Thyroid gland (tissue), 4 donors: ENCODE results near the gene RPL36AL. TPM values are rescaled to one million over a fixed set of nuclear protein-coding genes. Genes with fewer than 3 reads are reported as not detected.
A peak's percentile ranks its signal among the peaks of the same experiment; 100 is the strongest.
"Not testable (repeated sequence)": the region's sequence is repeated elsewhere in the genome, so short reads cannot be mapped to it uniquely, and the experiment has no call there.

Experiments used
- DNase-seq, 2 donors: peaks; one replicate each; pipeline ENCODE4 v3.0.0-alpha.2; 2019
- H3K27ac ChIP-seq, 3 donors: fragments of 200-600 bp; sonication (generic); 1 replicate in 2 of 3; 2 replicates in 1 of 3; pipeline ENCODE4 v1.5.1; 2016 to 2019; ENCODE audit warnings: mild to moderate bottlenecking in 1 of 3, moderate library complexity in 1 of 3
- H3K27me3 ChIP-seq: fragments of 200-600 bp; sonication (generic); one replicate; pipeline ENCODE4 v1.5.1; 2019
- H3K36me3 ChIP-seq, 2 donors: fragments of 200-600 bp; sonication (generic); one replicate each; pipeline ENCODE4 v1.5.1; 2016 to 2019
- H3K4me1 ChIP-seq, 2 donors: fragments of 200-600 bp; sonication (generic); one replicate each; pipeline ENCODE4 v1.5.1; 2017 to 2019
- H3K4me3 ChIP-seq, 3 donors: fragments of 200-600 bp; sonication (generic); replicated peaks in 1 of 3; 1 replicate in 2 of 3; 2 replicates in 1 of 3; pipeline ENCODE4 v1.5.1; 2016; ENCODE audit warnings: mild to moderate bottlenecking in 1 of 3
- H3K9me3 ChIP-seq: fragments of 200-600 bp; sonication (generic); one replicate; pipeline ENCODE4 v1.5.1; 2017
- CTCF ChIP-seq, 6 experiments: fragments of 200-600 bp in 3 of 6; fragments of 450-650 bp in 3 of 6; sonication (generic) in 3 of 6; IDR thresholded peaks; one replicate each; pipeline ENCODE4 v1.5.1; 2016 to 2019; ENCODE audit warnings: antibody characterized with exemption in 6 of 6, mild to moderate bottlenecking in 2 of 6, inconsistent platforms in 1 of 6, moderate library complexity in 1 of 6
- POLR2A ChIP-seq, 2 donors: fragments of 450-650 bp; IDR thresholded peaks; one replicate each; pipeline ENCODE4 v1.6.1; 2017; ENCODE audit warnings: antibody characterized with exemption in 2 of 2, mild to moderate bottlenecking in 2 of 2, moderate library complexity in 1 of 2
- WGBS, 2 donors: methylation state at CpG; one replicate each; pipeline ENCODE4 v1.1.5; 2017; 5-methylcytosine and 5-hydroxymethylcytosine counted together
- intact Hi-C: fragments of 100-400 bp; cut with DNase I; formaldehyde crosslinking; loops from one replicate; pipeline ENCODE4 v1.15.1; 2023
- total RNA-seq, 4 donors: library from RNA; depleted of rRNA; stranded (reverse); fragments of >200 nt; gene quantifications; one replicate each; pipeline ENCODE4 v1.2.3, GENCODE V29; 2016

The RPL36AL gene
- total RNA-seq = 100 to 1,000 TPM; 119 to 348 (median 175) TPM

DNA sequence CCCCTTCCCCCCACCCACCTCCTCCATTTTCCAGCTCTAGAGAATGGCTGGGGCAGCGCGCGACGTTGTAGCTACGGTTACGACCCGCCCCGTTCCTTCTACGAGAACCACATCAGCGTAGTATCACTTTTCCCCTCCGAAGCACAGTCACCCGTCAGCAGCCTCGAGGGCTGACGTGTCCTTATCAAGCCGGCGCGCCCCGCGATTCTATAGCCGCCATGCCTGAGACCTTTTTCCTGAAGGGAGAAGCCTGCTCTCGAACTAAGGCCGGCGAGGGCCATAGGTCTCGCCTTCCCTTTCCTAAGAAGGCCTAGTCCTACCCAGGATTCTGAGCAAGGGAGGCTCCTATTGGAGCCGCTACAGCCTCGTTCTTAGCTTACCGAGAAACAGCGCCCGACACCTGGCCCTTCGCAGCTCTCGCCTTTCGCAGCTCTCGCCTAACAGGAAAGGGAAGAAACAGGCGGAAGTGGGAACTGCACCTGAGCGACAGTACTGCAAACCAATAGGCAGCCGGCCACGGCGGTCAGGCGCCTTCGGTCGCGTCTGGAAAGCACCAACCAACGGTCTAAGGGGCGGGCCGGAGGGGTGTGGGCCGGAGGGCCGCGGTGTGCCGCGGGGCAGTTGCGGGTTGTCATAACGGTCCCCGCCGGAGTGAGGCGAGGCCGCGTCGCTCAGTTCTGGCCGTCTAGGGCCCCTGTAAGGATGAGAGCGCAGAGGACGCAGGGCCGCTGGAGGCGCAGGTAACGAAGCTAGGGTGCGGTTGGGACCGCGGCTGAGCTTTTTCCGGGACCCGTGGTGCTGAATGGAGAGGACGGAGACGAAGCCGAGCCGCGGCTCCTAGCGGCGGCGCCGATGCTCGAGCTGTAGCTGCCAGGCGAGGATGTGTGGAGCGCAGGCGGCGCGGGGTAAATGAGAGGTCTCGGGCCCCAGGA lies at the start of gene RPL36AL, which contains the start of gene MGAT2:
TSS of gene RPL36AL (minus strand) at position 445 of the 932 bp plus-strand sequence. CDS start 1,522 bp downstream, outside the sequence.
TSS of gene MGAT2 (plus strand) at position 618 of the 932 bp plus-strand sequence. CDS start 470 bp downstream, outside the sequence.
- Histone ChIP-seq H3K9me3 (no peaks in the 10 kb centered on the region), H3K4me1 (peaks cover 28 to 35% of the 10 kb centered on the region in 2 donors)
- intact Hi-C loops = no loop called here

GRCh38 chr14:49659526-49660455 lies 39.4 kb upstream of the RPL36AL start:
- H3K4me1 ChIP-seq = no peaks in the 10 kb centered on the region
- TF ChIP-seq CTCF (IDR thresholded peaks at IDR 0.05) = no peak
- H3K27ac ChIP-seq = no peak overlapping the region
- H3K27me3 ChIP-seq = no peaks in the 10 kb centered on the region
- H3K36me3 ChIP-seq = no peaks in the 10 kb centered on the region
- H3K4me3 ChIP-seq = no peak overlapping the region
- no peaks in the 10 kb centered on the region for H3K9me3 ChIP-seq
- WGBS, 2 donors = 91 to 97% methylated on average over 2 of the region's 2 CpGs
- intact Hi-C loops = no loop called here
- no peak for DNase-seq

More for the DNA sequence above, at the start of gene RPL36AL, which contains the start of gene MGAT2:
- H3K27ac ChIP-seq = peak within 1 kb of the TSS; percentile 68 to 86 (median 77)
- TF ChIP-seq POLR2A (IDR thresholded peaks at IDR 0.05) (peak; percentile 35 to 96), CTCF (IDR thresholded peaks at IDR 0.05) (peak in 2 of 6 experiments; percentile 22 to 38)
- peak within 1 kb of the TSS; percentile 67 to 87 (median 70) for H3K4me3 ChIP-seq
- no peaks in the 10 kb centered on the region for H3K27me3 ChIP-seq
- 0 to 1% methylated on average over 39 to 40 of the region's 85 CpGs for WGBS, 2 donors
- peaks cover 6 to 16% of the 10 kb centered on the region in 2 donors for H3K36me3 ChIP-seq
- DNase-seq = peak; percentile 98

- H3K4me1 ChIP-seq, DNase-seq, intact Hi-C loops, H3K9me3 ChIP-seq, H3K4me3 ChIP-seq, H3K27ac ChIP-seq, H3K36me3 ChIP-seq, H3K27me3 ChIP-seq: not testable (repeated sequence)
- WGBS, 2 donors = 97 to 98% methylated on average over 6 of the region's 6 CpGs
Observed at GRCh38 chr14:49657500-49657899, 37.1 kb upstream of the RPL36AL start.

- Histone ChIP-seq H3K36me3 (no peaks in the 10 kb centered on the region), H3K4me1 (no peaks in the 10 kb centered on the region), H3K4me3 (no peak overlapping the region), H3K9me3 (no peaks in the 10 kb centered on the region), H3K27me3 (no peaks in the 10 kb centered on the region), H3K27ac (no peak overlapping the region)
- intact Hi-C loops = no loop called here
- TF ChIP-seq POLR2A (IDR thresholded peaks at IDR 0.05) (no peak), CTCF (IDR thresholded peaks at IDR 0.05) (no peak)
- 96 to 98% methylated on average over 3 of the region's 3 CpGs for WGBS, 2 donors
- DNase-seq = no peak
Observed at GRCh38 chr14:49654511-49654910, 34.1 kb upstream of the RPL36AL start.

DNA sequence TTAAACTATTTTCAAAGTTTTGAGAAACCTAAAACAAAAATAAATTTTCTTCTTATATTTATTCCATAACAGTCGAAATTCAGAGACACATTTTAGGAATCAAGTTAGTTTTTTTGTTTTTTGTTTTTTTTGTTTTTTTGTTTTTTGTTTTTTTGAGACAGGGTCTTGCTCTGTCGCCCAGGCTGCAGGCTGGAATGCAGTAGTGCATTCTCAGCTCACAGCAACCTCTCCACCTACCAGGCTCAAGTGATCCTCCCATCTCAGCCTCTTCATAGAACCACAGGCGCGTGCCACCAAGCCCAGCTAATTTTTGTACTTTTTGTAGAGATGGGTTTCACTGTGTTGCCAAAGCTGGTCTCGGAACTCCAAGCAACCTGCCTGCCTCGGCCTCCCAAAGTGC lies 33.1 kb upstream of the RPL36AL start:
- intact Hi-C loops = no loop called here

More for the DNA sequence above, 33.1 kb upstream of the RPL36AL start:
- H3K27ac ChIP-seq = no peak overlapping the region
- no peak for DNase-seq
- H3K4me3 ChIP-seq = no peak overlapping the region
- no peaks in the 10 kb centered on the region for H3K27me3 ChIP-seq
- WGBS, 2 donors = 94 to 99% methylated on average over 6 of the region's 6 CpGs
- no peaks in the 10 kb centered on the region for H3K9me3 ChIP-seq
- TF ChIP-seq CTCF (IDR thresholded peaks at IDR 0.05) = no peak
- no peaks in the 10 kb centered on the region for H3K4me1 ChIP-seq
- no peaks in the 10 kb centered on the region for H3K36me3 ChIP-seq
